ENCODE results near the gene TDRD10.
"Not testable (repeated sequence)": the region's sequence is repeated elsewhere in the genome, so short reads cannot be mapped to it uniquely, and the experiment has no call there.

- TF ChIP-seq NR3C1 (IDR thresholded peaks at IDR 0.05); JUN (IDR thresholded peaks at IDR 0.05); MAFK (IDR thresholded peaks at IDR 0.05; ENCODE audit: partially characterized antibody); POLR2A (IDR thresholded peaks at IDR 0.05; ENCODE audit: low read length); REST (IDR thresholded peaks at IDR 0.05); PHF8 (IDR thresholded peaks at IDR 0.05; ENCODE audit: borderline replicate concordance, low read depth); CTCF (IDR thresholded peaks at IDR 0.05); EP300 (IDR thresholded peaks at IDR 0.05); RARB (CRISPR knock-in tag; IDR thresholded peaks at IDR 0.05); CEBPB (IDR thresholded peaks at IDR 0.05); POLR2AphosphoS2 (conservative IDR thresholded peaks at IDR 0.05; ENCODE audit: low read length); ELK1 (IDR thresholded peaks at IDR 0.05; ENCODE audit: low read depth, low read length): not testable (repeated sequence)
These were observed 15.3 kb upstream of the TDRD10 start for GRCh38 chr1:154486756-154487155.

Data from A549 (cell line).